D721Med (cell line): ENCODE results near the gene CNPY3.
"Not testable (repeated sequence)": the region's sequence is repeated elsewhere in the genome, so short reads cannot be mapped to it uniquely, and the experiment has no call there.

Experiments
- DNase-seq: peaks from one replicate; pipeline ENCODE4 v3.0.0; 2011; ENCODE audit warnings: low spot score; ENCODE audit not compliant: insufficient read length
- FAIRE-seq: peaks from 2 replicates; lab custom pipeline; 2011; peaks lifted over from hg19 to GRCh38; lab: Jason Lieb, UNC
- CTCF ChIP-seq: IDR thresholded peaks from 2 replicates; pipeline ENCODE4 v1.5.1; 2012; ENCODE audit warnings: mild to moderate bottlenecking, control low read depth; ENCODE audit not compliant: insufficient read depth; ENCODE audit errors: missing control alignments

The CNPY3 gene

GRCh38 chr6:42891199-42891722 lies 38.0 kb upstream of the CNPY3 start:
- TF ChIP-seq CTCF: no peak
- DNase-seq (no peak), FAIRE-seq (no peak)

GRCh38 chr6:42894041-42894828 lies 35.0 kb upstream of the CNPY3 start:
- not testable (repeated sequence) for DNase-seq, FAIRE-seq

GRCh38 chr6:42896178-42896719 lies 33.0 kb upstream of the CNPY3 start:
- no peak for DNase-seq
- TF ChIP-seq CTCF: no peak
- FAIRE-seq: no peak

- DNase-seq (no peak), FAIRE-seq (no peak)
- TF ChIP-seq CTCF: peak; percentile 76
Observed at GRCh38 chr6:42898891-42899361, 30.4 kb upstream of the CNPY3 start.

GRCh38 chr6:42899871-42900270 lies 29.4 kb upstream of the CNPY3 start:
- TF ChIP-seq CTCF: no peak
- FAIRE-seq (no peak), DNase-seq (no peak)

GRCh38 chr6:42901538-42901957 lies 27.7 kb upstream of the CNPY3 start:
- DNase-seq: no peak
- peak; percentile 98 for TF ChIP-seq CTCF
- FAIRE-seq: no peak

GRCh38 chr6:42902429-42903263 lies 26.6 kb upstream of the CNPY3 start:
- FAIRE-seq, DNase-seq: not testable (repeated sequence)
